Stimulated activated CD8-positive, alpha-beta memory T cell treated with anti-CD3 and anti-CD28 coated beads, Interleukin-12 subunit alpha, Interleukin-12 subunit beta, amount 100 ng/mL, for 4 hours (primary cell): ENCODE data around the gene ZNF331.
"Not testable (repeated sequence)": the region's sequence is repeated elsewhere in the genome, so short reads cannot be mapped to it uniquely, and the experiment has no call there.

ENCODE experiments used
- DNase-seq: peaks from one replicate; pipeline ENCODE4 v3.0.0-alpha.2; 2020; ENCODE audit warnings: low read depth

Gene ZNF331

DNA sequence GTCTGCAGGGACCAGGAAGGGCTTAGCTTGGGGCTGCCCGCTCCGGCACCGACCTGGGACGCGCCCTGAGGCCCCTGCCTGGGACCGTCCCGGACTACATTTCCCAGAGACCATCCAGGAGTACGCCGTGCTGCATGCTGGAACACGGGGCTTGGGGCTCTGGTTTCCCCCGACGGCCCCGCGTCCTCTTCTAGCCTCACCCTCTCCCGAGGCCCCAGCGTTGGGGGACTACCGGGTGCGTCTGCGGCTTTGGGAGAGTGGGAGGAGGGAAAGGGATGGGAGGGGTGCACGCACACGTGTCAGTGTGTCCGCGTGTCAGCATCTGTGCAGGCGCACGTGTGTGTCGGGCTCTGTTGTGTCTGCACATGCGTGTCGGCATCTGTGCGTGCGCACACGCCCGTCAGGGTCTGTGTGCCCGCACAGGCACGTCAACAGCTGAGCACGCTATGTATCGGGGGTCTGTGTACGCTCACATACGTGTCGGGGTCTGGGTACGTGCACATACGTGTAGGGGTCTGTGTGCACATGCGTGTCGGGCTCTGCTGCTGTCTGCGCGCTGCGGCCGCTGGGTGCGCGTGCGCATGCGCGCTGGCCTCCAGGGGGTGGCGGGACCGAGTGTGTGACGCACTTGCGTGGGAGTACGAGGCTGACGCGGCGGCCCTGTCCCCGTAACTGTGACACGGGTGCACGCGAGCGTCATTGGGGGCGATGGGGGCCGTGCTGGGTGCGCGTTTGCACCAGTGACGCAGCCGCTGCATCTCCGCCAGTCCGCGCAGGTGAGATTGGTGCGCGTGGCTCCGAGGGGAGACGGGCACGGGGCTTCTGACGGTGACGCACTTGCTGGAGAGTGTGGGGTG lies at the start of gene ZNF331:
ZNF331 (plus strand) TSS at position 625 of the 857 bp plus-strand sequence. CDS start 31,232 bp downstream, outside the sequence.
- DNase-seq = peak; percentile 85

DNA sequence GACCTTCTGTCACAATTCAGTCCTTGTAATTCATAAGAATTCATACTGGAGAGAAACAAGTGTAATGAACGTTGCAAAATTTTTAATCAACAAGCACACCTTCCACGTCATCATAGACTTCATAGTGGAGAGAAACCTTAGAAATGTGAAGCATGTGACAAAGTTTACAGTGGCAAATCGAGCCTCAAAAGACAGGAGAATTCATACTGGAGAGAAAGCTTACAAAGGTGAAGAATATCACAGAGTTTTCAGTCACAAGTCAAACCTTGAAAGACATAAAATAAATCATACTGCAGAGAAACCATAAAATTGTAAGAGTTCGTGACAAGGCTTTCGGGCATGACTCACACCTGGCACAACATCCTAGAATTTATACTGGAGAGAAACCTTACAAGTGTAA lies 45.8 kb upstream of the ZNF331 start:
- no peak for DNase-seq

DNA sequence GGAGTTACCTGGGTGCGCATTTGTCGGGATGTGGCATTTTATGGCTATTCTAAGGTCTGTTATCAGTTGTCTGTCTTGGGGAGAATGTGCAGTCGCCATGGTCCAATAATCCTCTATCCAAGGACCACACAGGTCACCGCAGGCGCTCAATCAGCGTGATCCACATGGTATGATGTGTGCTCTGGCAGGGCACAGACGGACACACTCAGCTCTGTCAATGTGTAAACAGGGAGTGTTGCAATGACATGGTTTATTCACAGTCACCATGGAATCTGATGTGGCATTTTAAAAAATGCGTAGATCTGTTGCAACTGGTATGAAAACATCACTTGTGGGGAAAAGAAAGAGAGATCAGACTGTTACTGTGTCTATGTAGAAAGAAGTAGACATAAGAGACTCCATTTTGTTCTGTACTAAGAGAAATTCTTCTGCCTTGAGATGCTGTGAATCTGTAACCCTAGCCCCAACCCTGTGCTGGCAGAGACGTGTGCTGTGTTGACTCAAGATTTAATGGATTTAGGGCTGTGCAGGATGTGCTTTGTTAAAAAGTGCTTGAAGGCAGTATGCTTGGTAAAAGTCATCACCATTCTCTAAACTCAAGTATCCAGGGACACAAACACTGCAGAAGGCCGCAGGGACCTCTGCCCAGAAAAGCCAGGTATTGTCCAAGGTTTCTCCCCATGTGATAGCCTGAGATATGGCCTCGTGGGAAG lies 40.5 kb upstream of the ZNF331 start:
- DNase-seq = not testable (repeated sequence)

DNA sequence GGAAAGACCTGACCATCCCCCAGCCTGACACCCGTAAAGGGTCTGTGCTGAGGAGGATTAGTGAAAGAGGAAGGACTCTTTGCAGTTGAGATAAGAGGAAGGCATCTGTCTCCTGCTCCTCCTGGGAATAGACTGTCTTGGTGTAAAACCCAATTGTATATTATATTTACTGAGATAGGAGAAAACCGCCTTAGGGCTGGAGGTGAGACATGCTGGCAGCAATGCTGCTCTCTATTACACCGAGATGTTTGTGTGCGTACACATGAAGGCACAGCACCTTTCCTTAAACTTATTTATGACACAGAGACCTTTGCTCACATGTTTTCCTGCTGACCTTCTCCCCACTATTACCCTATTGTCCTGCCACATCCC lies 39.9 kb upstream of the ZNF331 start:
- DNase-seq = not testable (repeated sequence)

DNA sequence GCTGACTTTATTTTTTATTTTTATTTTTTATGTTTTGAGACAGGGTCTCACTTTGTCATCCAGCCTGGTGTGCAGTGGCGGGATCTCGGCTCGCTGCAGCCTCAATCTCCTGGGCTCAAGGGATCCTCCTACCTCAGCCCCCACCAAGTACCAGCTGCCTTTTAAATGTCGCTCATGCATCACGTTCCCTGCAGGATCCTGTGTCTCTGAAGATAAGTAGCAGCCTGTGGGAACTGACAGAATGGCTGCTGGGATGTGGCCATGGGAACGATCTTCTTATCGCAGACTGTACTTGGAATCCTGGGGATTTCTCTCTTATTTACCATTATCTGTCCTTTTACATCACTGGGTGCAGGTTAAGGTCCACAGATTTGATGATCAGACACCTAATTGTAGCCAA lies 34.8 kb upstream of the ZNF331 start:
- DNase-seq = not testable (repeated sequence)

DNA sequence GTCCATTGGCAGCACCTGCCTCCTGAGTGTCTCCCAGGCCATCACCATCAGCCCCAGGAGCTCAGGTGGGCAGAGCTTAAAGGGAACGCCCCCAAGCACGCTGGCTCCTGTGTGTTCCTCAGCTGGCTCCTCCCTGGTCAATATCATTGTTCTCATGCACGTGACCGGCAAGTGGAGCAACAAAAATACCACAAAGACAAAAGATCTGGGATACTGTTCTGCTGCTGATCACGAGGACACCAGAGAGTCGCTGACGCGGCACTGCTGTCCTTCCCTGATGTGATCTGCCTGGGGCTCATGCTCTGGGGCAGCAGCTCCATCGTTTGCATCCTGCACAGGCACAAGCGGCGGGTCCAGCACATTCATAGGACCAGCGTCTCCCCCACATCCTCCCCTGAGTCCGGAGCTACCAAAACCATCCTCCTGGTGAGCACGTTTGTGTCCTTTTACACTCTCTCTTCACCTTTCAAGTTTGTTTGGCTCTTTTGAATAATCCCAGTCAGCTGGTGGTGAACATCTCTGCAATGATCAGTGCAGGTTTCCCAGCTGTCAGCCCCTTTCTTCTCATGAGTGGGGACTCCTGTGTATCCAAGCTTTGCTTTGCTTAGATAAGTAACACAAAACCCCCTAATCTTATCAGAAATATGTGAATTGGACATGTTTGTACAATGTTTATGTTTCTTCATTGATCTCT lies 34.1 kb upstream of the ZNF331 start:
- DNase-seq = not testable (repeated sequence)

DNA sequence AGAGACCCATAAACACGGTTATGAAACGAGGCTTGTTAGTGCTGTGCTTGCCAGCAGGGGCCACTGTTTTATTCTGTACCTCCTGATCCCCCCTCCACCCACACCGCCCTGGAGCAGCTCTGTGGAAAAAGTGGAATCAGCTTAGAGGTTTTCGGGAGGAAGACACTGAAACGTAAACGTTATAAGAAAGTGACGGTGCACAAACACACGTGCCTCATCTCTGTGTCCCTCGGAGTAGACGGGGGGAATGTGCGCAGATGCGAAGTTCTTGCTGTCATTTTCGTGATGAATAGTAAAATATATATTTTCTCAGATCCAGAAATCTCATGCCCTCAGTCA lies 33.6 kb upstream of the ZNF331 start:
- not testable (repeated sequence) for DNase-seq

DNA sequence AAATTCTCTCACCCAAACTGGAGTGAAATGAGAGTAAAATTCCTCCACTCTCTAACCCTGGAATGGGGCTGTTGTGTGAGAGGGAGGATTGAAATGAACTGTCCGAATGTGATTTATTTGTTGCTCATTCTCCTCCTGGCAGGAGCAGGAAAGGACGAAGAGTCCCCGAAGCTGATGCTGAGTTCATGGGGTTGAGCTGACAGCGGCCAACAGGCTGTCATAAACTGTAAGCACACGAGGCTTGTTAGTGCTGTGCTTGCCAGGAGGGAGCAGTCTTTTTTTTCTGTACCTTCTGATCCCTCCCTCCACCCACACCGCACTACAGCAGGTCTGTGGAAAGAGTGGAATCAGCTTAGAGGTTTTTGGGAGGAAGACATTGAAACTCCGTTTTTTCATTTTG lies 33.1 kb upstream of the ZNF331 start:
- DNase-seq = no peak

DNA sequence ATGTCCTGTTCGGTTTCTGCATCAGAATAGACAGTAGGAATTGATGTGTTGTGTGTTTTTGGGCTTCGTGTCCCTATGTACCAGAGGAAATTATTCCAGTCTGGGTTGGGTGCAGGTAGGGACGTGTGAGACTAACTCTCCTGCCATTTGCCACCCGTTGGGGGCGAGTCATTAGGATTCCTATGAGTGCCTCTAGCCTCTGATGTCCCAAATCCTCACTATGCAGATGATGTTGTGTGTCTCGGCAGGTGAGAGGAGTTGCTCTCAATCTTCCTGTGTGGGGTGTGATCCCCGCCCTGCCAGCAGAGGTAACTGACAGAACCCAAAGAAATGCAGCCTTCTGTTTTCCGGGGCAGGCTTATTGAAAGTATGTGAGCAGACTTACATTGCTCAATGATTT lies 31.2 kb upstream of the ZNF331 start:
- DNase-seq = no peak

DNA sequence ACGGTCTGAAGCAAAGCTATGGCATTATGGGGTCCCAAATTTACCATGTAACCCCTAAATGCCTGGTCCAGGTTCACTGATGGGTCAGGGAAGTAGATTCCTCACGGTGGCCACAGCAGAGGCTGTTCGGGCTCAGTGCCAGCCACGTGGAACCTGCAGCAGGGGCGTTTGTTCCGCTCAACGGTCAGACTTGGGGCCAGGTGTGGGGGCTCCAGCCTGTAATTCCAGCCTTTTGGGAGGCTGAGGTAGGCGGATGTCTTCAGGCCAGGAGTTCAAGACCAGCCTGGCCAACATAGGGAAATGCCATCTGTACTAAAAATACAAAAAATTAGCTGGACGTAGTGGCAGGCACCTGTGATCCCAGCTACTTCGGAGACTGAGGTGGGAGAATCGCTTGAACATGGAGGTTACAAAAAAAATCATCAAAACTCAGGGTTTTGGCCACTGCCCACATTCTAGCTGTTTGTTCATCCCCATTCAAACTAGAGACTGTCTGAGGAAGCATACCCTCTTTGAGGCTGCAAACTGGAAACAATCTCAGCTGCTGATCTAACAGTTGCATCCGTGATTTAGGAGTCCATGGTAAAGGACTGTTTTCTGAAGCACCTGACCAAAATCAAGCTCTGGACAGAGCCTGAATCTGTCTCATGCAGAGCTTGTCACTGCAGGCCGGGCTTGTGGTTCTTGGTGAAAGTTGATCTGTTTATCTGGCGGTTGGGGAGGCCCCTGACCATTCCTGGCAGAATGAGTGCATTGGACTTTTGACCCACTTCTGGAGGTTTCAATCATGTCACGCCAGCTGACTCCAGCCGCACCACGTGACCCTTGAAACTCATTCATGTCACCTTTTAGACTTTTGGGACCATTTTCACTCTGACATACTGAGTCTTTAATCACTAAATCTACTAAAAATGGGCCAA lies 30.2 kb upstream of the ZNF331 start:
- no peak for DNase-seq

DNA sequence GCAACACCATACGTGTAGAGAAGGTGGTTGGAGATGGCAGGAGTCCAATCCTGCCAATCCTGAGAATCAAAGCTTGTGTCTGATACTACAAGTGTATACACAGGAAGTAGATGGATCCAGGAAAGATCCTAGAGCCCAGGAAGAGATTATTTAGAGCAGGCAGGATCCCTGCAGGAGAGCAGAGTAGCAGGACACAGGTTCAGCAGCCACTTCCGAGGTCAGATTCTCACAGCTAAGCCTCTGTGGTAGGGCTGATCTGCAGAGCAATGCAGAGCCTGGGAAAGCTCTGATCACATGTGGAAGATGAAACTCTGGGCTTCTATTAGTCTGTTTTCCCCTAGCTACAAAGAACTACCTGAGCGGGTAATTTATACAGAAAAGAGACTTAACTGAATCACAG lies 28.5 kb upstream of the ZNF331 start:
- no peak for DNase-seq

DNA sequence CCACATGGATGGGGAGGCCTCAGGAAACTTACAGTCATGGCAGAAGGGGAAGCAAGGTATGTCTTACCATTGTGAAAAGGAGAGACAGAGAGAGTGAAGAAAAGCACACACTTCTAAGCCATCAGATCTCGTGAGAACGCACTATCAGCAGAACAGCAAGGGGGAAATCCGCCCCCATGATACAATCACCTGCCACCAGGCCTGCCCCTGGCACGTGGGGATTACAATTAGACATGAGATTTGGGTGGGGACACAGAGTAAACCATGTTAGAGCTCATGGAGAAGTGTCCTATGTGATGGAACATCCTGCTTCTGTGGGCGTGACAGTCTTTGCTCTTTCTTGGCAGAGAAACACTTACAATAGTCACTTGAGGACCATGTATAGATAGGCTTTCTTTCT lies 28.1 kb upstream of the ZNF331 start:
- DNase-seq = no peak

DNA sequence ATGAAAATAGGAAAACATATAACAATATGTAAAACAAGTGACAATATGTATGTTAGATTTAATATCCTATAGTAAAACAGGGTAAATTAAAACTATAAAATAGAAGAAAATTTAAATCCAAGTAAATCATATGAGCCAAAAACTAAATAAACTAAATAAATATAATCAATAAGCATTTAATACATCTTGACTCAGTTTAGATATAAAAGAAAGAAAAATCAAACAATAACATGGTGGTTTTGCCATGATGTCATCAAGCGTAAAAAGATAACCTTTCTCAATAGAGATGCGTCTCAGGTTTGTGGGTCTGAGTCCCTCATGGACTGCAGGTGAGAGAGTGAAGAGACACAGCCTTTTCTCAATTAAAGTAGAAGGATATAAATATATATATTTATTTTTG lies 26.6 kb upstream of the ZNF331 start:
- DNase-seq = no peak

DNA sequence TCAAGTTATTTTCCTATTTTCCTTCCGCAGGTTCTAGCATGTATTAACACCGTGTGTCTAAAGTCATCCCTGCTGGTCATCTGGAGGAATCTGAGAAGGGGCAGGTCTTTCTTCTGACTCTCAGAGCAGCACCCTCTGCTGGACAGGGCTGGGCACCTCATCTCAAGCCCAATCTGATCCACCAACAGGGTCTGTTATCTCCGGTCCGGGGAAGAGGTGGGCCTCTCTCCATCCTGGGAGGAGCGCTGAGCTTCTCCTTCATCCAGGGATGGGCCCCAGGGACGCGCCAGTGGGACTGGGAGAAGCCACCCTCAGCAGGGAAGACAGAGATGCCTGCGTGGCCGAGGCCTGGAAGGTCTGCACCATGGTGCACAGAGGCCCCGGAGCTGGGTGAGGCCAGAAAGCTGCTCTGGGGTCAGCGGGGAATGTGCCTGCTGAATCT lies 26.0 kb upstream of the ZNF331 start:
- peak; percentile 26 for DNase-seq

DNA sequence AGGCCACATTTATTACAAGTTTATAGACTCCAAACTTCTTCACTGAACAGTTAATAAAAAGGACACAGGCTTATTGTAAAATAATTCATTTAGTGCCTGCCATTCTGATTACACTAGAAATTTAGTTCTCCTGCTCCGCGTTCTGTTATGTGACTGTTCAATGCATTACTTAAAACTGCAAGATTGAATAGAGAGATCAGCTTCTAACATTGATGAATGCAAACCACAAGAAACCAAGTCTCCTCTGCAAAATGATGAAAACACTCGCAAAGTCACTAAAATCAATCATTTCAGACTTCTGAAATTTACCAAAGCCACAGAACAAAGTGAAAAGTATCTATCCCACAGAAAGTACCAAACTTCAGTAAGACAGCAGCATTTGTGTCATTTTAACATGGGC lies 22.9 kb upstream of the ZNF331 start:
- not testable (repeated sequence) for DNase-seq

DNA sequence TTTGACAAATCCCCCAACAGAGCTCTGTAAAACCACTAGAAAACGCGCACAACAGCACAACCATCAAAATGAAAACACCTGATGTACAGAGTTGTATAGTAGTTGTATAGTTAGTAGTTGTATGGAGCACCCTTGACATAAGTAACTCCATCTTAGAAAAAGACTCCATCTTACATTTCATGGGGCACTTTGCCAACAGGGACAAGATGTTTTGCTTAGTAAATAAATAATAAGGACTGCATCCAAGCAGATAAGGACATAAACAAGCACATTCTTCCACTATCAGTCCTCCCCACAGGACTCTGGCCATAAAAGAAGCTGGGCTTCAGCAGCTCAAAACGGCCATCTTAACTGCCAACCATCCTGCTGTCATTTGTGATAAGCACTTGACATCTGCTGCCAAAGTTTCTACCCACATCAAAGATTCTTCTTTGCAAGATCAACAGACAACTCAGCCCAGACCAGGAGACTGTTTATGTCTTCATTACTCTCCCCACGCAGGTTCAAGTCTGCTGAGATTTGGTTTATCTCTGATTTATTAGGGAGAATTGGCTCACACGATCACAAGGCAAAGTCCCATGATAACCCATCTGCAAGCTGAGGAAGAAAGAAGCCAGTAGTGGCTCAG lies 20.7 kb upstream of the ZNF331 start:
- no peak for DNase-seq

DNA sequence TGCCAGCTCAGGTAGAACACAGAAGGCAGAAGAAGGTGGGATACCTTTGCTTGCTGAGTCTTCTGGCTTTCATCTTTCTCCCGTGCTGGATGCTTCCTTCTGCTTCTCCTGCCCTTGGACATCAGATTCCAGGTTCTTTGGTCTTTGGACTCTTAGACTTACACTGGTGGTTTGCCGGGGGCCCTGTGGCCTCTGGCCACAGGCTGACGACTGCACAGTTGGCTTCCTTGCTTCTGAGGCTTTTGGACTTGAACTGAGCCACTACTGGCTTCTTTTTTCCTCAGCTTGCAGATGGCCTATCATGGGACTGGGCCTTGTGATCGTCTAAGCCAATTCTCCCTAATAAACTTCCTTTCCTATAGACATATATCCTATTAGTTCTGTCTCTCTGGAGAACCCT lies 19.8 kb upstream of the ZNF331 start:
- no peak for DNase-seq

DNA sequence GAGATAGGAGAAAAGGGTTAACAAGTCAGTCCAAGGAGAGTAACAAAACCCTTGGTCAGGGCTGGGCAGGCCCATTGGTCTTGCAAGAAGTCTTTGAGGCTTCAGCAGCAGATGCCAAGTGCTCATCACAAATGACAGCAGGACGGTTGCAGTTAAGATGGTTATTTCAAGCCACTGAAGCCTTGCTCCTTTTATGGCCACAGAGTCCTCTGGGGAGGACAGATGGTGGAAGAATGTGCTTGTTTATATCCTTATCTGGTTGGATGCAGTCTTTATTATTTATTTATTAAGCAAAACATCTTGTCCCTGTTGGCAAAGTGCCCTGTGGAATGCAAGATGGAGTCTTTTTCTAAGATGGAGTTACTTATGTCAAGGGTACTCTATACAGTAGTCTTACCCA lies 19.2 kb upstream of the ZNF331 start:
- DNase-seq = no peak

DNA sequence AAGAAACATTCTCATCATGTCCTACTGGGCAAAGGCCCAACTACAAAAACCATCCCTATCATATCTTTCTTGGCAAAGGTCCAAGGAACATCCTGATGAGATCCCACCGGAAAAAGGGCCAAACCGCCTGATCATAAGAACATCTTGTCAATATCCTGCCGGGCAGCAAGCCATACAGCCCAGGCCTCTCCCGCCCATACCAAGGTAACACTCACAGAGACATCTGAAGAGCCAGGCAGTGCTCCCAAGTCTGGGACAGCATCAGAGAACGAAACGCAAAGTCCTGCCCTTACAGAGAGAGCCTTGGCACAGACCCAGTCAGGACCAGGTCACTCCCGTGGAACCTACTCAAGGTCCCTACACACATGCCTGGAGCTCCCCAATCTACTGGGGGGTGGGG lies 18.5 kb upstream of the ZNF331 start:
- DNase-seq = no peak

DNA sequence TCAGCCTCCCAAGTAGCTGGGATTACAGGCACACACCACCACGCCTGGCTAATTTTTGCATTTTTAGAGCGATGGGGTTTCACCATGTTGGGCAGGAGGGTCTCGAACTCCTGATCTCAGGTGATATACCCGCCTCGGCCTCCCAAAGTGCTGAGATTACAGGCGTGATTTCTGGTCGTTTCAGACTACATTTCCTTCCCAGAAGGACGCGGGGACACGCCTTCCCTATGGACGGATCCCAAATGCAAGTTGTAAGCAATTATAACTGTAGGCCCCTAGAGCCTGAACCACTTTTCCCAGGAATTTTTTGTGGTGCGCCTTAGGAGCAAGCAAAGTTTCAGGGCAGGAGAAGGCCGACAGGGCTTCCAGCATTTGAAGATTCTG lies 17.8 kb upstream of the ZNF331 start:
- DNase-seq = no peak
